HFF-Myc (cell line): ENCODE results near the gene PRAF2.

ENCODE experiments used
- DNase-seq: peaks from one replicate; pipeline ENCODE4 v3.0.0-alpha.2; 2011; ENCODE audit warnings: low read depth; ENCODE audit errors: extremely low read depth
- H3K4me3 ChIP-seq: replicated peaks from 2 replicates; pipeline ENCODE4 v1.5.1; 2011; ENCODE audit warnings: low read depth, mild to moderate bottlenecking, control low read depth, low read length
- CTCF ChIP-seq: IDR thresholded peaks from 2 replicates; pipeline ENCODE4 v1.5.1; 2012; ENCODE audit warnings: mild to moderate bottlenecking, low read depth, low read length, control low read depth; ENCODE audit errors: missing control alignments

The PRAF2 gene

DNA sequence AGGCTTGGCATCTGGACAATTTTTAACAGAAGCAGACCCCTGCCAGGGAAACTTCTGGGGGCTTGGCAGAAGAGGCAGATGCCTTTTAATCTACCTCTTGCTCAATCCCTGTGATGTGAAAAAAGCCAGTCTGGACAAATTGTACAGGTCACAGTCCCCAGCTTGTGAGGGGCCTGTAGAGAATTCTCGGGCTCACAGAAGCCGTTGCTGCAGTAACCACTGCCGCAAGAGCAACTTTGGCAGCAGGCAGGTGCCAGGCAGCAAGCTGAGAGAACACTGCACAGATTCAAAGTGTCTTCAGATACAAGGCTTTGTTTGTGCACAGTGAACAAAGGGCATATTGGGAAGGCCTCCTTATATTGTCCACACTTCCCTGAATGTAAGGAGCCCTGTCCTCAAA, 38.0 kb upstream of the PRAF2 start:
- TF ChIP-seq CTCF, result no peak
- no peak overlapping the region for H3K4me3 ChIP-seq
- DNase-seq, result no peak

- DNase-seq, result no peak
- H3K4me3 ChIP-seq, result no peak overlapping the region
- TF ChIP-seq CTCF, result no peak
Observed at GRCh38 chrX:49110417-49110816, 36.6 kb upstream of the PRAF2 start.

DNA sequence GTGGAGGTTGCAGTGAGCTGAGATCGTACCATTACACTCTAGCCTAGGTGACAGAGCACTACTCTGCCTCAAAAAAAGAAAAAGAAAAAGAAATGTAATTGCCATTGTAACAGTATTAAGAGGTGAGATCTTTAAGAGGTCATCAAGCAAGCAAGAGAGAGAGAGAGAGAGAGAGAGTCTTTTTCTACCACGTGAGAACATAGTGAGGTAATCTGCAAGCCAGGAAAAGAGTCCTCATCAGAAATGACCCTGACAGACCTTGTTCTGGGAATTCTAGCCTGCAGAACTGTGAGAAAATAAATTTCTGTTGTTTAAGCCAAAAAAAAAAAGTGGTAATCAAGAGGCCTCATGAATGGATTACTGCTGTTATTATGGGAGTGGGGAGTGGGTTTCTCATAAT, 34.8 kb upstream of the PRAF2 start:
- no peak for TF ChIP-seq CTCF
- no peak overlapping the region for H3K4me3 ChIP-seq

DNA sequence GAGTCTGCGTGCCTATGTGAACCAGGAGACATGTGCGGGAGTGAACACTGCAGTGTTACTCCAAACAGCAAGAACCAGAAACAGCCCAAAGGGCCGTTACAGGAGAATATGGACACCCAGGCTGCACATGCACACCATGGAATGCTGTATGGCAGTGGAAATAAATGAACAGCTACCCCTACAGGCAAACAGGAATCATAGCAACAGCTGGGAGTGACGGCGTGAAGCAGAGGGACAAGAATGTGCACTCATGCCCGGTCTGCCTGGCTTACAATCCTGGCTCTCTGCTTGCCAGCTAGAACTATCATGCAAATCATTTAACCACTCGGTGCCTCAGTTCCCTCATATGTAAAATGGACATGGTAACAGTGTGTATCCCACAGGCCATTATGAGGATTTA, 33.1 kb upstream of the PRAF2 start:
- peak; percentile 41 for TF ChIP-seq CTCF
- DNase-seq, result no peak
- H3K4me3 ChIP-seq, result no peak overlapping the region

More for the DNA sequence above, 34.8 kb upstream of the PRAF2 start:
- no peak for DNase-seq

DNA sequence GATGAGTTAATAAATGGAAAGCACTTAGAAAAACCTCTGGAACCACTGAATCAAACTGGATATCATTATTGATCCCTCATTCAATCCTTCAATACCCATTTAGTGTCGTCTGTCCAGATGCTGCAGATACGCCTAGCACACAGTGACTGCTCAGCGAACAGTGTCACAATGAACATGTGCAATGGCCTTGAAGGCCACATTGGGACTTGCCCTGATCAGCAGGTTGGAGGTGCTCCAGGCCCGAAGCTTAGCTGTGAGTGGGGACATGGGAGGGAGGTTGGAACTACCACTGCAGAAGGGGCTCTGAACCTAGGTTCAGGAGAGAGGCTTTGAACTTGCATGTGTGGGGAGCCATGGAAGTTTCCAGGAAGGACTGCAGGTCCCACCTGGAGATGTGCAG, 32.5 kb upstream of the PRAF2 start:
- no peak for DNase-seq
- no peak for TF ChIP-seq CTCF
- H3K4me3 ChIP-seq, result no peak overlapping the region

GRCh38 chrX:49103637-49104036, 29.8 kb upstream of the PRAF2 start:
- no peak for TF ChIP-seq CTCF
- H3K4me3 ChIP-seq, result no peak overlapping the region
- no peak for DNase-seq

- no peak overlapping the region for H3K4me3 ChIP-seq
- no peak for DNase-seq
- TF ChIP-seq CTCF, result no peak
Observed at GRCh38 chrX:49102190-49102589, 28.4 kb upstream of the PRAF2 start.
